Astrocyte of the cerebellum (primary cell): Measurements from ENCODE around the gene RCBTB1.
"Not testable (repeated sequence)": the region's sequence is repeated elsewhere in the genome, so short reads cannot be mapped to it uniquely, and the experiment has no call there.

Experiments used
- DNase-seq: peaks from one replicate; pipeline ENCODE4 v3.0.0-alpha.2; 2011; ENCODE audit warnings: low read depth
- H3K4me3 ChIP-seq: 2 replicates; pipeline ENCODE4 v1.5.1; 2011; ENCODE audit warnings: mild to moderate bottlenecking, low read depth, low read length, moderate library complexity
- in situ Hi-C: cut with HindIII; loops from 2 replicates; pipeline ENCODE4 v1.10.0; 2017; ENCODE audit warnings: low sequenced_read_pairs
- TF ChIP-seq, protein P1 (sequence below): IDR thresholded peaks from 2 replicates; pipeline ENCODE4 v1.5.1; 2012; ENCODE audit warnings: low read length, low read depth, moderate library complexity, mild to moderate bottlenecking; ENCODE audit errors: missing control alignments

RCBTB1 gene

DNA sequence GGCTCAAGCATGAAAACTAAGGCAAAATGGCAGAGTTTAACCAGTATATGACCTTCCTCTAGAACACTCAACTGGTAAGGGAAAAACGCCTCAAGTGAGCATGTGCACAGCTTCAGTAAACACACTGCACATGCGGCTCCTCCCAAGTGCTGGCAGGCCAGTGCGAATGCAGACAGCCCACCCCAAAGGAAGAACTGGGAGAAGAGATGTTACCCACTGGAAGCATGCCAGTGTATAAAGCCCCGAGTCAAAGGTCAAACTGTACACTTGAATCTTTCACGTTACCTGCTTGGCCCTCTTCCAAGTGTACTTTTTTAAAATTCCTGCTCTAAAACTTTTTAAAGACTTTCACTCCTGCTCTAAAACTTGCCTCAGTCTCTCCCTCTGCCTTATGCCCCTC is 19.2 kb upstream of the RCBTB1 start:
- no peak for DNase-seq
- H3K4me3 ChIP-seq = no peak overlapping the region
- TF ChIP-seq, protein P1, sequence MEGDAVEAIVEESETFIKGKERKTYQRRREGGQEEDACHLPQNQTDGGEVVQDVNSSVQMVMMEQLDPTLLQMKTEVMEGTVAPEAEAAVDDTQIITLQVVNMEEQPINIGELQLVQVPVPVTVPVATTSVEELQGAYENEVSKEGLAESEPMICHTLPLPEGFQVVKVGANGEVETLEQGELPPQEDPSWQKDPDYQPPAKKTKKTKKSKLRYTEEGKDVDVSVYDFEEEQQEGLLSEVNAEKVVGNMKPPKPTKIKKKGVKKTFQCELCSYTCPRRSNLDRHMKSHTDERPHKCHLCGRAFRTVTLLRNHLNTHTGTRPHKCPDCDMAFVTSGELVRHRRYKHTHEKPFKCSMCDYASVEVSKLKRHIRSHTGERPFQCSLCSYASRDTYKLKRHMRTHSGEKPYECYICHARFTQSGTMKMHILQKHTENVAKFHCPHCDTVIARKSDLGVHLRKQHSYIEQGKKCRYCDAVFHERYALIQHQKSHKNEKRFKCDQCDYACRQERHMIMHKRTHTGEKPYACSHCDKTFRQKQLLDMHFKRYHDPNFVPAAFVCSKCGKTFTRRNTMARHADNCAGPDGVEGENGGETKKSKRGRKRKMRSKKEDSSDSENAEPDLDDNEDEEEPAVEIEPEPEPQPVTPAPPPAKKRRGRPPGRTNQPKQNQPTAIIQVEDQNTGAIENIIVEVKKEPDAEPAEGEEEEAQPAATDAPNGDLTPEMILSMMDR = no peak
- in situ Hi-C loops = loop anchor here (5.0 kb wide), 1 partner anchor 312 kb away; no protein-coding TSS in a partner anchor

DNA sequence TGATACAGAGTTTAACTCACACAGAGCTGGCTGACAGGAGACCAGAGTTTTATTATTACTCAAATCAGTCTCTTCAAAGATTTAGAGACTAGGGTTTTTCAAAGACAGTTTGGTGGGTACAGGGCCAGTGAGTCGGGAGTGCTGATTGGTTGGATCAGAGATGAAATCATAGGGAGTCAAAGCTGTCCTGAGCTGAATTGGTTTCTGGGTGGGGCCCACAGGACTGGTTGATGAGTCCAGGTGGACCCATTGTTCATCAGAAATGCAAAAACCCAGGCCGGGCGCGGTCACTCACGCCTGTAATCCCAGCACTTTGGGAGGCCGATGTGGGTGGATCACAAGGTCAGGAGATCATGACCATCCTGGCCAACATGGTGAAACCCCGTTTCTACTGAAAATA is 17.3 kb upstream of the RCBTB1 start:
- not testable (repeated sequence) for DNase-seq, H3K4me3 ChIP-seq
- in situ Hi-C loops = loop anchor here (5.0 kb wide), 1 partner anchor 310 kb away; no protein-coding TSS in a partner anchor

DNA sequence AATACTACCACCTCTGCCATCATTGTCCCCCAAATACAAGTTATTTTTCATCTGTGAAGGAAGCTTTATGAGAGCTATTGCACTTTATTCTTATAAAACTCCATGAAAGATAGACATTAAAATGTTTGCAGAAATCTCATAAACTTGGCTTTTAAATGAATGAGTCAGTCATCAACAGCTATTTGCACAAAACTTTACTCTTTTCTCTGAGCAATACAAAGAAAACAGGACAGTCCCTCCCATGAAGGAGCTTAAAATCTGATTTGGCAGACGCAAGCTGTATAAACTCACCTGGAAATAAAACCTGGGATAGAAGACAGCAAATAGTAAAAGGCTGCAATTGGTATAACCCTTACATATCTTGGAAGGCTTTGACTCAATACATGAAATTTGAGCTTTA is 16.6 kb upstream of the RCBTB1 start:
- in situ Hi-C loops = loop anchor here (5.0 kb wide), 1 partner anchor 310 kb away; no protein-coding TSS in a partner anchor
- TF ChIP-seq, protein P1 = no peak
- no peak overlapping the region for H3K4me3 ChIP-seq
- DNase-seq = no peak

DNA sequence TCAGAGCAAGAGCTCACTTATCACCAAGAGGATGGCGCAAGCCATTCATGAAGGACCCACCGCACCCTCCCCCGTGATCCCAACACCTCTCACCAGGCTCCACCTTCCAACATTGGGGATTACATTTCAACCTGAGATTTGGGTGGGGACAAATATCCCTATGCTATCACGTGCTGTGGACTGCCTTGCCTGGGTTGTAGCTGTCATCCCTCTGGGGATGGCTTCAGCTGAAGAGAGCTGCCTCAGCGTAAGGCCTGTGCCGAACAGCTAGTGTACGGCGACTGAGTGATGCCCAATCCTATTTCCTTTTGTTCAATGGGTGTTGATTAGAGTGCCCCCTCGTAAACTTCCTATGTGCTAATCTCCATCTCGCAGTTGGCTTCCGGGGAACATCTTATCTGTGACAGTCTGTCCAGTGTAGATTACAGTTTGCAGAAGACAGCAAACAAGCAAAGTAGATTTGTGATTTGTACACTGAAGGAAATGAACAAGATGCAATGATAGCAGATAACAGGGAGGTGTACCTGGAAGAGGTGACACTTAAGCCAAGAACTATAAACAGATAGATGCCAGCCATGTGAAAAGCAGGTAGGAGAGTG is 11.8 kb upstream of the RCBTB1 start:
- TF ChIP-seq, protein P1 = no peak
- no peak for DNase-seq
- in situ Hi-C loops = no loop called here
- no peak overlapping the region for H3K4me3 ChIP-seq

DNA sequence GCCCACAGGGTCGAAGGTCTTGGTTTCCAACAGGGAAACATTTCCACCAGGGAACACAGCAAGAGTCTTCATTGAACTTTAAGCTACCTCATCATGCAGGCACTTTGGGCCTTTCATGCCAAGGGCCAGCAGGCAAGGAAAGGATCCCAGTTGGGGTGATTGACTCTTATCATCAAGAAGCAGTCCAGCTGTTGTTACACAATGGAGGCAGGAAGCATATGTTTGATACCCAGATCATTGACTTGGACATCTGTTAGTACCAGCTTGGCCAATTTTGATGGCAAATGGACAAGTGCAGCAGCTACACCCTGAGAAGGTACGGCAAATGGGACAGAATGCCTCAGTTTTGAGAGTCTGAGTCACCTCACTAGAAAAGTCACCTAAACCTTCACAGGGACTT is 10.9 kb upstream of the RCBTB1 start:
- in situ Hi-C loops = no loop called here
- TF ChIP-seq, protein P1 = no peak
- no peak for DNase-seq
- H3K4me3 ChIP-seq = no peak overlapping the region

DNA sequence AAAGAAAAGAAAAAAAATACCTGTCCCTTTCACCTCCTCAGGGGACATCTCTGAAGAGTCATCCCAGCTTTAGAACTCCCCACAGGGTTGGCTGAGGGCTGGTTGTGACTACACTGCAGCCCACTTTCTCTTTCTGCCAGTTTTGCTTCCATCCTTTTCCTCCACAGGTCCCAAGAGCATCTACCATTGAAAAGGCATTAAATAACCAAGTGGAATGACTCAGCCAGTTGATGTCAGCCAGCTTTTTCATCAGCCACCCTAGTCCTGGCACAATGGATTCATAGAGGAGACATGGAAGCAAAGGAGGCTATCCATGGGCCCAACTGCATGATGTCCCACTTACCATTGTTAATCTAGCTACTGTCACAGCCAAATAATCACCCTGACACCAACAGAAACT is 9.2 kb upstream of the RCBTB1 start:
- in situ Hi-C loops = no loop called here
- TF ChIP-seq, protein P1 = no peak
- DNase-seq = no peak
- H3K4me3 ChIP-seq = no peak overlapping the region

DNA sequence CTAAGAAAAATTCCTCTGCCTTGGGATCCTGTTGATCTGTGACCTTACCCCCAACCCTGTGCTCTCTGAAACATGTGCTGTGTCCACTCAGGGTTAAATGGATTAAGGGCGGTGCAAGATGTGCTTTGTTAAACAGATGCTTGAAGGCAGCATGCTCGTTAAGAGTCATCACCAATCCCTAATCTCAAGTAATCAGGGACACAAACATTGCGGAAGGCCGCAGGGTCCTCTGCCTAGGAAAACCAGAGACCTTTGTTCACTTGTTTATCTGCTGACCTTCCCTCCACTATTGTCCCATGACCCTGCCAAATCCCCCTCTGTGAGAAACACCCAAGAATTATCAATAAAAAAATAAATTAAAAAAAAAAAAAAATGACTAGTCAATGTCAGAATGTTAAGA is 8.5 kb upstream of the RCBTB1 start:
- DNase-seq, in situ Hi-C loops, H3K4me3 ChIP-seq: not testable (repeated sequence)

DNA sequence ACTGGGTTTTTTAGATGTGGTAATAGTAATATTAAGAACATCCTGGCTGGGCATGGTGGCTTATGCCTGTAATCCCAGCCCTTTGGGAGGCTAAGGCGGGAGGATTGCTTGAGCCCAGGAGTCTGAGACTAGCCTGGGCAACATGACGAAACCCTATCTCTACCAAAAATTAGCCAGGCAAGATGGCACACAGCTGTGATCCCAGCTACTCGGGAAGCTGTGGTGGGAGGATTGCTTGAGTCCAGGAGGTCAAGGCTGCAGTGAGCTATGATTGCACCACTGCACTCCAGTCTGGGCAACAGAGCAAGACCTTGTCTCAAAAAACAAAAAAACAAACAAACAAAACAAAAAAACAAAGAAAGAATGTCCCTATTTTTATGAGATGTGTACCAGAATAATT is 5.4 kb upstream of the RCBTB1 start:
- H3K4me3 ChIP-seq, DNase-seq, in situ Hi-C loops: not testable (repeated sequence)
